IMR-90 (cell line): ENCODE results near the gene OVOL1. TPM values are rescaled to one million over a fixed set of nuclear protein-coding genes. Genes with fewer than 3 reads are reported as not detected.

ENCODE experiments used
- ATAC-seq: fragments of 200-7000 bp; cut with Tn5 transposase; 2 replicates; pipeline ENCODE4 v1.9.1; 2020; ENCODE audit warnings: low read depth, mild to moderate bottlenecking, moderate library complexity
- BruUV-seq: library from RNA; stranded (reverse); fragments of 400-500 nt; replicated peaks from 2 replicates; lab custom pipeline; 2021; lab: Mats Ljungman, UMichigan
- CTCF ChIA-PET: fragments of 300-600 bp; formaldehyde crosslinking; extraction: SDS; loops from one replicate; lab custom pipeline; 2021; ENCODE audit warnings: antibody characterized with exemption; lab: Yijun Ruan, JAX
- POLR2A ChIA-PET: fragments of 300-600 bp; sonication (Branson Sonifier 250); formaldehyde crosslinking; loops from one replicate; lab custom pipeline; 2022; ENCODE audit warnings: antibody characterized with exemption; ENCODE audit not compliant: unreplicated experiment; lab: Charles Lee
- DNase-seq: peaks from one replicate; pipeline ENCODE4 v3.0.0; 2013
- H2AFZ ChIP-seq: replicated peaks from 2 replicates; pipeline ENCODE3; 2013; ENCODE audit warnings: low read length, mild to moderate bottlenecking; ENCODE audit not compliant: poor library complexity
- H2AK5ac ChIP-seq: 2 replicates; pipeline ENCODE4 v1.6.1; 2013; ENCODE audit warnings: low read depth, low read length, inconsistent platforms
- H2AK9ac ChIP-seq: replicated peaks from 2 replicates; pipeline ENCODE3; 2013; ENCODE audit warnings: mild to moderate bottlenecking, low read depth, low read length, moderate library complexity; ENCODE audit not compliant: poor library complexity
- H2BK120ac ChIP-seq: 2 replicates; pipeline ENCODE4 v1.6.1; 2013; ENCODE audit warnings: low read depth, low read length, inconsistent platforms
- H2BK15ac ChIP-seq: 3 replicates; pipeline ENCODE4 v1.6.1; 2013; ENCODE audit warnings: low read depth, low read length, inconsistent platforms
- H2BK20ac ChIP-seq: 2 replicates; pipeline ENCODE4 v1.6.1; 2013; ENCODE audit warnings: low read depth, mild to moderate bottlenecking, inconsistent platforms, low read length, moderate library complexity
- H2BK5ac ChIP-seq: 2 replicates; pipeline ENCODE4 v1.6.1; 2013; ENCODE audit warnings: mild to moderate bottlenecking, low read depth, low read length, inconsistent platforms; ENCODE audit not compliant: poor library complexity, severe bottlenecking
- H3K14ac ChIP-seq: replicated peaks from 2 replicates; pipeline ENCODE4 v1.6.1; 2013; ENCODE audit warnings: low read depth, low read length, inconsistent platforms
- H3K18ac ChIP-seq: 2 replicates; pipeline ENCODE4 v1.6.1; 2013; ENCODE audit warnings: low read depth, low read length, control low read depth
- H3K23ac ChIP-seq: 2 replicates; pipeline ENCODE4 v1.6.1; 2013; ENCODE audit warnings: low read depth, low read length, inconsistent platforms
- H3K27ac ChIP-seq: 2 replicates; pipeline ENCODE4 v1.5.1; 2013; ENCODE audit warnings: mild to moderate bottlenecking, control low read depth, low read length; ENCODE audit not compliant: insufficient read depth
- H3K27me3 ChIP-seq: 2 replicates; pipeline ENCODE4 v1.6.1; 2013; ENCODE audit warnings: low read length; ENCODE audit not compliant: control insufficient read depth, insufficient read depth
- H3K36me3 ChIP-seq: 2 replicates; pipeline ENCODE4 v1.6.1; 2013; ENCODE audit warnings: low read length, mixed read lengths; ENCODE audit not compliant: control insufficient read depth, insufficient read depth
- H3K4ac ChIP-seq: 2 replicates; pipeline ENCODE4 v1.6.1; 2013; ENCODE audit warnings: low read depth, low read length, inconsistent platforms
- H3K4me1 ChIP-seq: 2 replicates; pipeline ENCODE4 v1.6.1; 2013; ENCODE audit warnings: low read length, mixed read lengths; ENCODE audit not compliant: control insufficient read depth, insufficient read depth
- H3K4me2 ChIP-seq: 2 replicates; pipeline ENCODE4 v1.6.1; 2013; ENCODE audit warnings: low read depth, mild to moderate bottlenecking, control low read depth, low read length, moderate library complexity
- H3K4me3 ChIP-seq: 2 replicates; pipeline ENCODE4 v1.5.1; 2013; ENCODE audit warnings: low read depth, mild to moderate bottlenecking, control low read depth, low read length, moderate library complexity; ENCODE audit not compliant: insufficient read depth
- H3K56ac ChIP-seq: 2 replicates; pipeline ENCODE4 v1.6.1; 2013; ENCODE audit warnings: low read length, inconsistent platforms; ENCODE audit not compliant: insufficient read depth; ENCODE audit errors: extremely low read depth
- H3K79me1 ChIP-seq, 2 experiments: 2 replicates each; pipeline ENCODE4 v1.6.1; 2013; ENCODE audit warnings: low read length in 2 of 2, inconsistent platforms in 1 of 2, low read depth in 1 of 2
- H3K9ac ChIP-seq: 2 replicates; pipeline ENCODE4 v1.6.1; 2013; ENCODE audit warnings: low read depth, low read length, control low read depth
- H3K9me1 ChIP-seq: 2 replicates; pipeline ENCODE4 v1.6.1; 2013; ENCODE audit warnings: low read length, inconsistent platforms; ENCODE audit not compliant: insufficient read depth
- H3K9me3 ChIP-seq: 2 replicates; pipeline ENCODE4 v1.6.1; 2013; ENCODE audit warnings: low read length; ENCODE audit not compliant: control insufficient read depth, insufficient read depth
- H4K20me1 ChIP-seq: 2 replicates; pipeline ENCODE4 v1.6.1; 2013; ENCODE audit warnings: low read length, inconsistent platforms; ENCODE audit not compliant: insufficient read depth
- H4K5ac ChIP-seq: 2 replicates; pipeline ENCODE4 v1.6.1; 2013; ENCODE audit warnings: mild to moderate bottlenecking, low read depth, low read length, control low read depth
- H4K8ac ChIP-seq, 2 experiments: 2 replicates each; pipeline ENCODE4 v1.6.1; 2013; ENCODE audit warnings: low read depth in 2 of 2, low read length in 2 of 2, control low read depth in 1 of 2, inconsistent platforms in 1 of 2
- H4K91ac ChIP-seq: 2 replicates; pipeline ENCODE4 v1.6.1; 2013; ENCODE audit warnings: low read depth, low read length, inconsistent platforms; ENCODE audit not compliant: insufficient read depth
- BHLHE40 ChIP-seq: fragments of 150-350 bp; IDR thresholded peaks from 2 replicates; pipeline ENCODE4 v1.6.1; 2016; ENCODE audit warnings: mild to moderate bottlenecking, low read depth, low read length
- CHD1 ChIP-seq: IDR thresholded peaks from 2 replicates; pipeline ENCODE4 v1.6.1; 2012; ENCODE audit warnings: low read depth, low read length, improper control_type of control experiment
- RAD21 ChIP-seq: IDR thresholded peaks from 2 replicates; pipeline ENCODE4 v1.6.1; 2012; ENCODE audit warnings: low read length, improper control_type of control experiment
- WGBS, 2 experiments: methylation state at CpG; one replicate each; pipeline versions ENCODE4 v1.1.5 to v1.1.7; 2013; ENCODE audit warnings: missing lambda C conversion rate in 2 of 2; ENCODE audit not compliant: insufficient read length in 1 of 2; ENCODE audit errors: extremely low coverage in 2 of 2; 5-methylcytosine and 5-hydroxymethylcytosine counted together
- dilution Hi-C: fragments of 300-500 bp; cut with HindIII; formaldehyde crosslinking; loops from one replicate; pipeline ENCODE4 v1.14.3; 2018; ENCODE audit warnings: low sequenced_read_pairs; ENCODE audit not compliant: unreplicated experiment
- in situ Hi-C: fragments of 300-500 bp; cut with MboI; formaldehyde crosslinking; loops from 3 replicates; pipeline ENCODE4 v1.14.3; 2019; ENCODE audit warnings: low sequenced_read_pairs, inconsistent platforms, mixed read lengths
- intact Hi-C: fragments of 100-400 bp; cut with micrococcal nuclease; formaldehyde crosslinking; loops from 2 replicates; pipeline ENCODE4 v1.10.0; 2022
- polyA plus RNA-seq, 3 experiments: library from polyadenylated mRNA; depleted of rRNA; stranded (reverse); fragments of >200 nt; gene quantifications; 2 replicates each; pipeline ENCODE4 v1.2.3, GENCODE V29; 2012; ENCODE audit warnings: low replicate concordance in 1 of 3
- total RNA-seq: library from RNA; depleted of rRNA; stranded (reverse); fragments of >200 nt; gene quantifications from 2 replicates; pipeline ENCODE4 v1.2.3, GENCODE V29; 2012
- TF ChIP-seq, protein P1 (sequence below): conservative IDR thresholded peaks from 2 replicates; pipeline ENCODE4 v1.5.1; 2012; ENCODE audit warnings: mild to moderate bottlenecking, low read depth, low read length, improper control_type of control experiment

OVOL1 gene
- total and polyA plus RNA-seq, 2 of the 4 experiments (the other 2 are of a cell fraction) = not detected

DNA sequence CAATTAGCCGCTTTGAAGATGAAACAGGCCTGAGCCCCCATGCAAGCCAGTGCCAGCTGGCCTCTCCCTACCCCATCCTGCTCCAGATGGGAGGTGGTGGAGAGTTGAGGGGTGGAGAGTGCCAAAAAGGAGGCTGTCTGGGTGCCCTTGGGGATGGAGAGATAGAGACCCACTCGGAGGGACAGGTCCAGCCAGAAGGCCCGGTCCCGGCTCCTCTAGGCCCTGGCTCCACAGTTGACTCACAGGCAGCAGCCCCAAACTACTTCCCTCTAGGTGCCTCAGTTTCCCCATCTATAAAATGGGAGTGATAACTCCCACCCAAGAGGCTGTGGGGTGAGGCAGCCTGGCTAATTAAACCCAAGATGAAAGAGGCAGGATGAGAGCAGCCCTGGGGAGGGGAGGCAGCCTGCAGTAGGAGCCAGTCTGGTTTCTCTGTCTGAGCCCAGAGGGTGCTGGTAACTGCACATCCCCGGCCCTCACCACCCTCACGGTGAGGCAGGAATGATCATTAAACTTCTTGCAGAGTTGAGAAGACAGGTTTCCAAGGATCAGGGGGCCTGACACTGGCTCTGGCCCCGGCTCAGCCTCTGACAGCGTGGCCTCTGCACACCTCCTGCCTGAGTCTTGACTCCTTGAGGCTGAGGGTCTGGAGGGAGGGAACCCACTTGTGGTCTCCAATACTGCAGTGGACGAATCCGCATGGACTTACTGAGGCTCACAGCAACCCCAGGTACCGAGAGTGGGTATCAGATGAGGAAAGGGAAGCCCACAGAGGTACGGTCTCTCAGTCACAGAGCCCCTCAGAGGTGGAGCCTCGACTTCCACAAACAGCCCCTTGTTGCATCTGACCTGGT lies 4.7 kb upstream of the OVOL1 start:
- H3K9me1 ChIP-seq = peaks cover 7% of the 10 kb centered on the region
- no peak overlapping the region for H4K91ac ChIP-seq
- no peak overlapping the region for H3K9ac ChIP-seq
- no peak overlapping the region for H2AFZ ChIP-seq
- TF ChIP-seq, protein P1, sequence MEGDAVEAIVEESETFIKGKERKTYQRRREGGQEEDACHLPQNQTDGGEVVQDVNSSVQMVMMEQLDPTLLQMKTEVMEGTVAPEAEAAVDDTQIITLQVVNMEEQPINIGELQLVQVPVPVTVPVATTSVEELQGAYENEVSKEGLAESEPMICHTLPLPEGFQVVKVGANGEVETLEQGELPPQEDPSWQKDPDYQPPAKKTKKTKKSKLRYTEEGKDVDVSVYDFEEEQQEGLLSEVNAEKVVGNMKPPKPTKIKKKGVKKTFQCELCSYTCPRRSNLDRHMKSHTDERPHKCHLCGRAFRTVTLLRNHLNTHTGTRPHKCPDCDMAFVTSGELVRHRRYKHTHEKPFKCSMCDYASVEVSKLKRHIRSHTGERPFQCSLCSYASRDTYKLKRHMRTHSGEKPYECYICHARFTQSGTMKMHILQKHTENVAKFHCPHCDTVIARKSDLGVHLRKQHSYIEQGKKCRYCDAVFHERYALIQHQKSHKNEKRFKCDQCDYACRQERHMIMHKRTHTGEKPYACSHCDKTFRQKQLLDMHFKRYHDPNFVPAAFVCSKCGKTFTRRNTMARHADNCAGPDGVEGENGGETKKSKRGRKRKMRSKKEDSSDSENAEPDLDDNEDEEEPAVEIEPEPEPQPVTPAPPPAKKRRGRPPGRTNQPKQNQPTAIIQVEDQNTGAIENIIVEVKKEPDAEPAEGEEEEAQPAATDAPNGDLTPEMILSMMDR = no peak
- TF ChIP-seq BHLHE40 = no peak
- no peak for TF ChIP-seq CHD1
- TF ChIP-seq RAD21 = no peak
- no peak overlapping the region for H3K56ac ChIP-seq
- H3K4me1 ChIP-seq = peaks cover 3% of the 10 kb centered on the region; the same call in 1 of the 2 replicates
- H3K14ac ChIP-seq = no peak overlapping the region
- dilution Hi-C loops (no loop called here), in situ Hi-C loops (no loop called here), intact Hi-C loops (loop anchor here (5.0 kb wide), 2 partner anchors 70 to 205 kb away; partner anchors contain the start of gene KAT5)
- H3K36me3 ChIP-seq = peaks cover 18% of the 10 kb centered on the region; the same call in 1 of the 2 replicates
- no peak overlapping the region for H3K4ac ChIP-seq
- ChIA-PET CTCF (no interaction called here), POLR2A (interaction anchor here (0.5 kb wide), 1 partner anchor 106 kb away, joined by 10 read pairs; the partner anchor contains the start of gene FIBP)
- peaks cover 14 to 30% of the 10 kb centered on the region in 2 experiments; a peak in 3 of 4 replicates for H3K79me1 ChIP-seq
- no peak overlapping the region for H4K5ac ChIP-seq
- no peak overlapping the region for H4K8ac ChIP-seq
- H2BK20ac ChIP-seq = no peak overlapping the region
- 94% methylated on average over 3 of the region's 13 CpGs; no CpG with 5 or more reads in 1 of the 2 experiments for WGBS, 2 experiments
- no peak overlapping the region for H3K18ac ChIP-seq
- no peak overlapping the region for H3K4me3 ChIP-seq
- no peak overlapping the region for H3K23ac ChIP-seq
- ATAC-seq (no peak), DNase-seq (no peak)
- H3K9me3 ChIP-seq = peaks cover 2% of the 10 kb centered on the region; the same call in 1 of the 2 replicates
- H3K4me2 ChIP-seq = no peak overlapping the region
- H2BK15ac ChIP-seq = no peak overlapping the region
- no TSS peak for BruUV-seq
- H2BK5ac ChIP-seq = no peak overlapping the region
- no peak overlapping the region for H3K27ac ChIP-seq
- H4K20me1 ChIP-seq = peaks cover 20% of the 10 kb centered on the region
- H2BK120ac ChIP-seq = no peak overlapping the region
- H2AK9ac ChIP-seq = no peak overlapping the region
- H2AK5ac ChIP-seq = no peak overlapping the region
- peaks cover 40% of the 10 kb centered on the region for H3K27me3 ChIP-seq
